Hematopoietic multipotent progenitor cell treated with erythropoietin and hydrocortisone succinate and interleukin-3 and kit ligand, for 17 days (in vitro differentiated cells): ENCODE results near the gene CCNI.
"Not testable (repeated sequence)": the region's sequence is repeated elsewhere in the genome, so short reads cannot be mapped to it uniquely, and the experiment has no call there.

Experiments used
- DNase-seq: peaks from one replicate; pipeline ENCODE4 v3.0.0-alpha.2; 2015; ENCODE audit warnings: low spot score

CCNI gene

GRCh38 chr4:77075869-77076799 lies at the start of gene CCNI:
TSS of gene CCNI (minus strand) at chr4:77075989. CDS start at chr4:77066362, 9,627 bp downstream.
- peak; percentile 97 for DNase-seq

- no peak for DNase-seq
Observed at GRCh38 chr4:77124576-77124975, 48.8 kb upstream of the CCNI start.

GRCh38 chr4:77123411-77123810 lies 47.6 kb upstream of the CCNI start:
- DNase-seq: no peak

GRCh38 chr4:77122656-77123055 lies 46.9 kb upstream of the CCNI start:
- no peak for DNase-seq

- DNase-seq: no peak
Observed at GRCh38 chr4:77121736-77122240, 46.0 kb upstream of the CCNI start.

GRCh38 chr4:77120886-77121508 lies 45.2 kb upstream of the CCNI start:
- DNase-seq: no peak

GRCh38 chr4:77117721-77118120 lies 41.9 kb upstream of the CCNI start:
- DNase-seq: no peak

GRCh38 chr4:77113069-77113468 lies 37.3 kb upstream of the CCNI start:
- no peak for DNase-seq

- no peak for DNase-seq
Observed at GRCh38 chr4:77110730-77111129, 34.9 kb upstream of the CCNI start.

- DNase-seq: peak; percentile 23
Observed at GRCh38 chr4:77104791-77105540, 29.2 kb upstream of the CCNI start.

- DNase-seq: no peak
Observed at GRCh38 chr4:77104388-77104787, 28.6 kb upstream of the CCNI start.

- DNase-seq: no peak
Observed at GRCh38 chr4:77100234-77100633, 24.4 kb upstream of the CCNI start.

- no peak for DNase-seq
Observed at GRCh38 chr4:77097611-77098010, 21.8 kb upstream of the CCNI start.

- DNase-seq: peak; percentile 73
Observed at GRCh38 chr4:77095101-77095821, 19.5 kb upstream of the CCNI start.

- DNase-seq: no peak
Observed at GRCh38 chr4:77094496-77094895, 18.7 kb upstream of the CCNI start.

- DNase-seq: no peak
Observed at GRCh38 chr4:77093401-77093800, 17.6 kb upstream of the CCNI start.

- DNase-seq: no peak
Observed at GRCh38 chr4:77092975-77093374, 17.2 kb upstream of the CCNI start.

GRCh38 chr4:77089866-77090265 lies 14.1 kb upstream of the CCNI start:
- DNase-seq: no peak

- not testable (repeated sequence) for DNase-seq
Observed at GRCh38 chr4:77087027-77087426, 11.2 kb upstream of the CCNI start.

GRCh38 chr4:77084019-77084639 lies 8.3 kb upstream of the CCNI start:
- DNase-seq: no peak

GRCh38 chr4:77082886-77083608 lies 7.3 kb upstream of the CCNI start:
- DNase-seq: no peak
